HG03108 (cell line): ENCODE measurements around the gene WIPF3.

Experiments used
- ATAC-seq: cut with Tn5 transposase; IDR thresholded peaks from one replicate; pipeline ENCODE4 v1.9.1; 2021; ENCODE audit warnings: moderate library complexity; ENCODE audit not compliant: unreplicated experiment

The WIPF3 gene

DNA sequence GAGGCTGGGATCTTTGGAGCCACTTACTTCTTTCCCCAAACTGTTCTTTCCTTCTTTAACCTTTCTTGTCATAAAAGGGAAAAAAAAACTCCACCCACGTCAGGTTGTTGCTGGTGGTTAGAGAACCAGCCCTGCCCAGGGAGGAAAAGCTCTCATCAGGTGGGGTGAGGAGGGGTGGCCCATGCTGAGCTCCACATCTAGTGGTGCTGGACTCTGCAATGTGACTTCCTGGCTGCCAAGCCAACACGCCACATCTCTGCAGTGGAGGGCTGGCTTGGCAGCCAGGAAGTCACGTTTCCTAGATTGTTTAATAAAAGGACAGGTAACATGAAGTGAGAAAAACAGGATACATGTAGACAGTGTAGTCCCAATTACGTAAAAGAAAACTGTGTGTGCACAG is 37.4 kb downstream of the WIPF3 start:
- no peak for ATAC-seq

DNA sequence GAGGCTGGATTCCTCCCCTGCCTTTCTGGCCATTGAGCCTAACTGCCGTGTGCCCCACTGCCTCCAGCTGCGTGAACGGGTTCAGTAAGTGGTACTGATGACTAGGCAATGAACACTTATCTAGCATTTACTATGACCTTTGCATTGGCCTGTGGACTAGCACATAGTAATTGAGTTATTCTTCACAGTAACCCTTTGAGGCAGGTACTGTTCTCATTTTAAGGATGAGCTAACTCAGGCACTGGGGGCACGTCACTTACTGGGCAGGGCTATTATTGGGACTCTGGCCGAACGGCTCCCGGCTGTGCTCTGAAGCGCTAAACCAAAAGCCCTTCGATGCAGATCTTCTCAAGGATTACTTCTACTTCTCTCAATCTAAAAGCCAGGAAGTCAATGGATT is 38.3 kb downstream of the WIPF3 start:
- no peak for ATAC-seq

DNA sequence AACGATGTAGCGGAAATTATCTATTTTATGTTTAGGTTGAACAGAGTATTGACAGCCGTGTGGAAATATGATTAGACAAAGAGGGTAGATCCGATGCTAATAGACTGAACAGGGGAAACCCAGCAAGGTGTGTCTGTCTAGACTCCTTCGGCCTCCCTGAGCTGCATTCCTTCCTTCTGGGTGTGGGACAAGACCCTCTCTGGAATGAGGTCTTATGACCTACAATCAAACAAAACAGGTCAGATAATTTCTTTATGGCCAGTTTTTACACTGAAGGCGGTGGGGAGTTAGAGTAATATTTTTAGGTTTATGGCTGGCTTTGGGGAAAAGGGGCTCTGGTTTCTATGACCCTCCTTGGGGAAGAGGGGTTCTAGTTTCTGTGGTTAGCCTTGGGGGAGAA is 41.2 kb downstream of the WIPF3 start:
- ATAC-seq: no peak

DNA sequence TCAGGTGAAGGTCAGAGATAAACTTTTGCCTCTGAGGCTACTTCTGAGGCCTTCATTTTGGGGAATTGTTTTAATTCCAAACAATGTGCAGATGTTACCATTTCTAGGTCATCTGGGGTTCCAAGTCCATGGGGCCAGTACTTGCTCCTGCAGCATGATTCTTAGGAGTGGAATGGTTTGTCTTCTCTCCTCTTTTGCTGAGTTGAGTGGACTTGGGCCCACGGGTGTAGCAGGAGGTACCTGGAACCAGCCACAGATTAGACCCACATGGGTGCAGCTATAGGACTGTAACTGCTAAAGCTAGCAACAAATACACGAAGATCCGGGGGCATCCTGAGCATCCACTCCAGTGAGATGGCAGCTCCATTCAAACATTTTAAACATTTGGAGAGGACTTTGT is 41.6 kb downstream of the WIPF3 start:
- no peak for ATAC-seq

DNA sequence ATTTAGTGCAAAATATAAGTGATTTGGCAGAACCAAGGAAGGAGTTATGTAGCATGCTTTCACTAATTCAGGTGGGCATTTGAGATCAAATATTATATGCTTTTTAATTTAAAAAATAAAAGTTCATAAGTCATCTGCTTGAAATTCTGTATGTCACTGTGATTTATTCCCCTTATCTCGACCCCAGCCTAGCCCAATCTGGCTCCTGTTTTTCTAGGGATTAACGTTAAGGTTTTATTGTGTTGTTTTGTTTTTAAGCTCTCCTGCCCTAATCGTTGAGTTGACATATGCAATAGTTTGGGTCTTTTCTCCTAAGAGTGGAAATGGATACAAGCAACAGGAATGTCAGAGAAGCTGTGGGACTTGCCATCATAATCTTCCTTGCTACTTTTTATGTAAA is 42.6 kb downstream of the WIPF3 start:
- ATAC-seq: no peak

DNA sequence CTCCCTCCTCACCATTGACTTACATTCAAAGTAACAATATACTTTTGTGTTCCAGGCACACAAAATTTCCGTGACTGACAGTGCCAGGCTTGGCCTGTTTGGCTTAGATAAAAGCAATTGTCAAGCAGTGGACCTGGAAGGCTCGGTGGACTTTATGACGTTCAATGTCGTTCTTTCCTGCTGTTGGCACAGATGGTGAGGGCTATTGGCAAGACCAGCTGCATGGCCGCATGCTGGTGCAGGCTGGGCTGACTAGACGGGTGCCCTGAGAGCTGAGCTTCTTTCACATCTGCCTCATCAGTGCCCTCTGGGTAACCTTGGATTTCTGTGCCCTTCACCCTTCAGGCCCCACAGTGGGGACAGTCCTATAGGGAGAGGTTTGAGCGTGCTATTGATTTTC is 45.2 kb downstream of the WIPF3 start:
- ATAC-seq: no peak

DNA sequence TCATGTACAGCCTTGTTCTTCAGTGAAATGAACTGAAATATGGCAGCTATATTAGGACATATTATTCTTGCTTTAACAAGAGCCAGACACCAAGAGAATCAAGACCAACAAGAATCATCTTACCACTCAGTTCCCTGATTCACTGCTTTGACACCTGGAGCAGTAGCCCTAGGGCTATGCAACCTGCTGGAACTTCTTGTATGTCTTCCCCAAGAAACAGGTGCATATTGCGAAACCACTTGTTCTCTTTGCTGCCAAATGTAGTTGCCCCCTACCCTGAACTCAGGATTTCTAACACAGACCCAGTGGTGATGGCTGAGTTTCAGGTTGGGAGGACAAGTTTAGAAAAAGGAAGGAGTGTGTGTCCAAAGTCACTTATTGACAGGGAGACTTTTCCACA is 46.1 kb downstream of the WIPF3 start:
- ATAC-seq: no peak

DNA sequence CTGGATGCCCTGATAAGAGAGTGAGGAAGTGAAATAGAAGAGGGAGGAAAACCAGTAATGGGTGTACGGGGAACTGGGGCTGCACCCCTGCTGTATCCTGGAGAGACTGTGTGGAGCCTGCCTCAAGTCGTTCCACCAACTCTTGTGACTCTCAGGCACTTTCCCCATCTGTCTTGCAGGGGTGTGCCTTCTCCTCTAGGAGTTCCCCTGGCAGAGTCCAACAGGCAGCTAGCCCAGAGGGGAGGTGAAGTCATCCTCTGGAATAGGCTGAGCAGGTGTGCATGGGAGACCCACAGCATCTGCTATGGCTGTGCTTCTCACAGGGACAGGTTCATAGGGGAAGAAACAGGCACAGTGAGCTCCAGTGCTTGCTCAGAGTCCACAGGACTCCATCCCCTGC is 46.8 kb downstream of the WIPF3 start:
- ATAC-seq: no peak

DNA sequence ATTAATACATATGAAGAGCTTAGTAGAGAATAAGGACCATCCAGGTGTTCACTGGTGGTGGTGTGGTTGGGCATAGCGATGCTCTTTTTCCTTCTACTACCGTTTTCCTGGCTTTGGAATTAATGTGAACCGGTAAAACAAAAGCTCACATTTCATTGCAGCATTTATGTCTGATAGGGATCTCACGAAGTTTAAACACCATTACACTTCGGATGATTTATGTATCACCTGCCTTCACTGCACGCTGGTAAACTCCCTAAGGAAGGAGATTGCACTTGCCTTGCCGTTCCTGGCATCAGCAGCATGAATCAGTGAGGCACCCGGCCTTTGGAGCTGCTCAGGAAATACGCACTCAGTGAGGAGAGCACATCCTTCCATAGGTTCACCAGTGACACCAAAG is 47.5 kb downstream of the WIPF3 start:
- no peak for ATAC-seq

DNA sequence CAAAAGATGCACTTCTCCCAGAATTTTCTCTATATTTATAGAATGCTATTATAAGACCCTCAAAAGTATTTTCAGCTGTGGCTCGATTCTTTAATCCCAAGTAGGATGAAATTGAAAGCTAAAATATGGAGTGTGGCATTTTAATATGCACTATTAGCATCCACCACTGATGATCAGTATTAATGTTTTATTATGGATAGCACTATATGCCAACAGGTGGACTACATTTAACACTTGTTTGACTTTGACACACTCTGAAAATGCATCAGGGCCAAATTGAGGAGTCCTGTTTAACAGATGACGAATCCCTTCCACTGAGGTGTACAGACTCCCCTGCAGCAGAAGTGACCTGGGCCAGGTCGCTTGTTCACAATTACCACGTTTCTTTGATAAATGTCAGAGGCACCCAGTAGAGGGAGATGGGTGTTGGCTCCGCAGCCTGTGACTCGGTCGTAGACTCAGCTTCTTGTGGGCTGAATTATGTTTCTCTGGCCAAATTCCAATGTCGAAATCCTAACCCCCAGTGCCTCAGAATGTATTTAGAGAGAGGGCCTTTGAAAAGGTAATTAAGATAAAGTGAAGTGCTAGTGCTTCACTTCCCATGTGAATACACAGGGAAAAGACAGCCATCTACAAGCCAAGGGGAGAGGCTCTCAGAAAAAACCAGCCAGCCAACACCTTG is 48.1 kb downstream of the WIPF3 start:
- ATAC-seq: no peak

DNA sequence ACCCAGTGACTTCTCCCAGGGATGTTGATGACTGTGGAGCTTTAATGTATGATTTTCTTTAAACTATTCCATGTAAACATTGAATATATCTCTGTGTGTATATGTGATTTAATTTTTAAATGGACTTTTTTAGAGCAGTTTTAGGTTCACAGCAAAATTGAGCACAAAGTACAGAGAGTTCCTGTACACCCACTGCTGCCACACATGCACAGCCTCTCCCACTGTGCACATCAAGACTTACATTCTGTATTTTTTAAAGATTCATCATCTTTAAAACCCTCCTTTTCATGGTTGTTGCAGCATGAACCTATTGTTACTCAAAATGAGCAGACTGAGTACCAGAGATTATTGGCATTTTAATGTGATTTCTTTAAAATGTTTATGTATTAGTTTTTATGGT is 51.3 kb downstream of the WIPF3 start:
- no peak for ATAC-seq

DNA sequence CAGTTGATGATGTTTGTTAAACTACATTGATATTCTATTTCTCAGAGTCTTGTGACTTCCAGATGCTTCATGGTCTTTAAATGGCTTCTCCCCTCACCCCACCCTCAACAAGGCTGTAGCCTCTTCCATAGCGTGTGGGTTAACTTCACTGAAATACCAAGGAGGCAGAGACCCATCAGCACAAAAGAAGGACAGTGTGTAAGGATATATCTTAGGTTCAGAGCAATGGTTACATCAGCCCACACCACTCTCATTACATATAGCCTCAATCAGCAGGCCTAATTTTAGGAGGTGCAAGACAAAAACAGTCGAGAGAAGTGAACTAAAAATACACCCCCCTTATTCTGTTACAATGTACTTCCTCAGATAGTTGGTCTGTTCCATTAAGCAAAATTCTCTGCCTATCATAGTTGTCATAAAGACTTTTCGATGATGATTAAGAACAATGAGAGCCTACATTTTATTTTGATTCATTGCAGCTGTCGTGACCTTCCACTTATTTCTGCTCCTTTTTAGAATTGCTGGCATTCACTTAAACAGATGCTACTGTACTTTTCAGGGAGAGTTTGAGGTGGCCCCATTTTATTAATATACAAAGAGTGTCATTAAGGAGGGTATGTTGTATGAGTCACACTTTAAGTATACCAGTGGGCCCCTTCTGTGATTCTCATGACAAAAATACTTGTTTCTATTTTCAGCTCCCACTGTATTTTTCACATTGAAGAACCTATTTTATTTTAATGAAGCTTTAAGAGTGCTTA is 52.1 kb downstream of the WIPF3 start:
- ATAC-seq: no peak

DNA sequence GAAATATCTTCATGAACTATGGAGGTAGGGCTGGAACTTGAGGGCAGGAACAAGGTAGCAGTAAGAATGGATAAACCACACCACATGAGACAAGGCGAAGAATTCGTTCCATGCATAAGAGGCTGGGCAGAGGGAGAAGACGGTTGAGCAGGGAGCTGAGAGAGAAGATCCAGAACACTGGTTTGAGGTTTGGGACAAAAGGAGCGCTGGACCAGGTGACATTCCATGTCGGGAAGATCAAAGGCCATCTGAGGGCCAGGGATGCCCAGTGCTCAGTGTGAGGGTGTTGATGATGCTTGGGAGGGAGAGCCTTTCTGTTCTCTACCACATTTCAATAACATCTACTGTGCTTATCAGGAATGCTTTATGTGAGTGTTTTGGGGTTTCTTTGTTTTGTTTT is 52.8 kb downstream of the WIPF3 start:
- no peak for ATAC-seq

DNA sequence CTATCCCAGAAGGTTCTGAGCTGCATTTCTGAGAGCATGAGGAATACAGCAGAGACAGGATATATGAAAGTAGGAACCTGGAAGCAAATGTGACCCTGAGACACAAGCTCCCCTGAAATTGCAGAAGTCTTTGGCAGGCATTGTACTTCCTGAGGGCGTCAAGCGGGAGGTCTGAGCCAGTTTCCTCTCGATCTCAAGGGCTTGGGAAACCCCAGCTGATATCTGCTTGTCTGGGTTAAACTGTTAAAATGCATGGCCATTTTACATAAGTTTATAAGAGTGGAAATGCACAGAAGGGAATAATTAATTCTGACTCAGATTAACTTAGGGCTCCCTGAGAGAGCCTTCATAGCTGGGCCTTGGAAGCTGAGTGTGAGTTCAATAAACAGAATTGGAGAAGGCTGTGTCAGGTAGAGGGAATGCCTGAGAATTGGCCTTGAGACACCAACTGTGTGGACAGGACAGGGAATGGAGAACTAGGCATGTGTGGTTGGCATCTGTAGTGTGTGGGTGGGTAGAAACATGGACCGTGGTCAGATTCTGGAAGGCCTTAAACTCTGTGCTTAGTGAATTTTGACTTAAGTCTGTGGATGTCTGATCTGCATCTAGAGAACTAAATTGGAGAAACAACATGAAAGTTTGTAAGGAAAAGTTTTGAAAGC is 53.3 kb downstream of the WIPF3 start:
- no peak for ATAC-seq

DNA sequence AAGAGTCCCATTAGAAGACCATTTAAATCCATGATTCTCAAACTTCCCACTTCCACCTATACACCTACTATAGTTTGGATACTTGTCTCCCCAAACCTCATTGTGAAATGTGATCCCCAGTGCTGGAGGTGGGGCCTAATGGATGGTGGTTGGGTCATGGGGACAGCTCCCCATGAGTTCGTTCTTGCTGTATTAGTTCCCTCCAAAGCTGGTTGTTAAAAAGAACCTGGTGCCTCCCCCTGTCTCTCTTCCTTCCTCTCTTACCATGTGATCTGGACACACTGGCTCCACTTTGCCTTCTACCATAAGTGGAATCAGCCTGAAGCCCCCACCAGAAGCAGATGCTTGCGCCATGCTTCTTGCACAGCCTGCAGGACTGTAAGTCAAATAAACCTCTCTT is 53.9 kb downstream of the WIPF3 start:
- no peak for ATAC-seq

DNA sequence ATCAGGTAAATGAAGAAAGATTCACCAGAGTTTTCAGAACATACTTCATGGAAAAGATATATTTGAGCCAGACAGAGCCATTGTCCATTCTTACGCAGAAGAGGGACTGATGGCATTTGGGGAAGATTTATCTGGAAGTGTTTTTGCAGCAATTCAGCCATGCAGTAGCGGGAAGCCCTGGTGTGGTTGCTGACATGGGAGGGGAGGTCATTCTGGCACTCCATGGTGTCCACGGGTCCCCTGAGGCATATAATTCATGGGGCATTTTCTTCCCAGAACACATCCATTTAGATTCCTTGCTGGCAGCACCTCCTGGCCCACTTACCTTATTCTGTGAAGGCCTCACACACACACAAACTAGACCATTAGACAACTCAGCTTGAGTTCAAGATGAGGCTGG is 55.6 kb downstream of the WIPF3 start:
- no peak for ATAC-seq

DNA sequence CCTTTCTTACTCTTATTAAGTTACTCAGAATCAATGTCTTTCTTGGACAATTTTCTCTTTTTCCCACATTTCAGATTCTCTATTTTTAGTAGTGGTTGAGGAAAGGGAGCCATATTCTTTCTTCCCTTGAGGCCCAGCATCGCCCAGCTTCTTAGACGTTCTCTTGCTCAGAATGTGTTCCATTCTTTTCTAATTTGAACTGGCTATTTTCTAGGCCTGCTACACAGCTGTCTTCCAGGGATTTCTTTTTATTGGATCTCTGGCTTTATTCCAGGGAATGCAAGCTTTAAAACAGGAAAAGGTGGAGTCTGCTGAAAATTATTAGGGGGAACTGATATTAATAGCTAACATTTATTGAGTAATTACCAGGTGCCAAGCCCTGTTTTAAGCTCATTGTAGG is 58.3 kb downstream of the WIPF3 start:
- ATAC-seq: no peak

DNA sequence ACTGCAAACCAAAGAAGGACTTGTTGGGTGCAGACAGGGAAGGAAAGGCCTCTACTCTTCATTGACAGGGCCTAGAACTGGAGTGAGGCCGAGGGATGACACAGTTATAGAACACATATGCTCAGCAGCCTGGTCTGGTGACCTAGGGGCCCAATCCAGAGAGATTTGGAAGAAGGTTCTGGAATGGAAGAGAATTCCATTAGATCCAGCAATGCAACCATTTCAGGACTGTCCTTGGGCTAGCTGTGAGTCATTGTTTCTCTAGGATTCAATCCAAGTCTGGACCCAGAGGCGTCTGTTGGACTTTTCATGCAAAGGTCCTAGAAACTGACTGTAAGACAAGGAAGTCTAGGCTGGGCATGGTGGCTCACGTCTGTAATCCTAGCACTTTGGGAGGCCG is 59.2 kb downstream of the WIPF3 start:
- ATAC-seq: no peak

DNA sequence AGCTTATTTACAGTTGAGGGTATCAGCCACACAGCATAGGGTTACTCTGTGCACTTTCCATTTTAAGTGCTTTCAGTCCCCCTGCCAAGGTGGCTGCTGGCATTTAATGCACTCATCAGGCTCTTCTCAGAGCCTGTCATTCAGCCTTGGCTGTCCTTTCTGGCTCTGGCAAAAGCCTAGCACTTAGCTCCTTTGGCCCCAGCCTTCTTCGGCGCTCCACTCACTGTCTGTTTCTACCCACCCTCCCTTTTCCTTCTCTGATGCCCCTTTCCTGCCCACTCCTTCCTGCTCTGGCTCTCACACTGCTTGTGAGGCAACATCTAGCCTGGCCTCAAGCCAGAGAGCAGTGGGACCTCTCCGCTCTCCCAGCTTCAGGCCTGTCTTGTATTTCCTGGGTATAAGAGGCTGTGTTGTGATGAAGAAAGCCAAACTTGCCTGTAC is 60.2 kb downstream of the WIPF3 start:
- no peak for ATAC-seq

DNA sequence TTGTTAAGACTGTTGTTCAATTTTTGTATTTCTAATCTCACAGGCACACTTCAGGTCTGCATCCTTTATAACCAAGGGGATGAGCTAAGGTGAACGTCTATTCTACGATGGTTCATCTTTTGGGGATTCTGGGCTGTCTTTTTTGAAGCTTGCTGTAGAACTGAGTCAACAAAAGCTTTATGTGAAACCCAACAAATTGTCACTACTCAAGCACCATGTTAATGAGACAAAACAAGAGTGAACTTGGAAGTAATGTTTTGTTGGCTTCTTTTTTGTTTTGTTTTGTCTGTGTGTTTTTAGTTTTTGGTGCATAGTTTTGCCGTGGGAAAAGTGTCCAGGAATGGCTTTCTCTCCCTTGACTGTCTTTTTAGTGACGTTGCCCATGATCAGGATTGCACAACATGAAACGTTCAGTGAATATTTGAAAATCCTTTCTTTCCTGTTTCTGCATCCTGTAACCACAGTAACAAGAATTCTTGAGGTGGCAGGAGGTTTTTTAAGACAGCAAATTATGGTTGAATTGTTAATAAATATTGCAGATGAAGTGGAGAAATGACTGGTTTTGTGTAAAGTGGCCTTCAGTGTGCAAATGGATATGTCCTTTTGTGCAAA is 65.6 kb downstream of the WIPF3 start:
- ATAC-seq: no peak

DNA sequence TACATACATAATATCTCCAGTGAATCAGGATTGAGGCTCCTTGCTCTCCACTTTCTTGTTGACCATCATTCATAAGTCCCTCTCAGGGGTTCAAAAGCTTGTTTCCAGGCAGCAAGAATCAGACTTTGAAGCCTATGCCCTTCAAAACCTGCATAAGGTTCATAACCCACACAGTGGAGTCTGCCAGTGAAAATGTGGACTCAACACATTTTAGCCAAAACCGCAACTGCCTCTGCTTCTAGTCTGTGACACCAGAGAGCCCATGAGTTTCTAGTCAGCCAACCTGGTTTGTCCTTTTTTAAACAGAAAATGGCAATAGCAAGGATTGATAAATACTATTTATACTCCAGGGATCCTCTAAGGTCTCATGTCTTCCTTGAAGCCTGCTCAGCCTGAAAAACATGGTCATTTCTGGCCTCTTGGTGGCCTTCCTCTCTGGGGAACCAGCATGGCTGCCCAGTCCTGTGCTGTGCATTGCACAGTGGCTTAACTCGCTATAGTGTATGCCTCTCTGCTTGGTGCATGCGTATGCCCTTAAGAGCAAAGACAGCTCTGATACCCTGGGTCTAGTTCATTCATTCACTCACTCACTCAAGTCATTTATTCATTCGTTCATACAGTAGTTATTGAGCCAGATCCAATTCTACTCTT is 67.5 kb downstream of the WIPF3 start:
- no peak for ATAC-seq
